GM12801 (cell line): ENCODE data around the gene BCL11A.

Experiments used
- TF ChIP-seq, protein P1 (sequence below): IDR thresholded peaks from one replicate; pipeline ENCODE4 v1.5.1; 2011; ENCODE audit warnings: control low read depth; ENCODE audit not compliant: insufficient read length; ENCODE audit errors: extremely low read depth

Gene BCL11A

DNA sequence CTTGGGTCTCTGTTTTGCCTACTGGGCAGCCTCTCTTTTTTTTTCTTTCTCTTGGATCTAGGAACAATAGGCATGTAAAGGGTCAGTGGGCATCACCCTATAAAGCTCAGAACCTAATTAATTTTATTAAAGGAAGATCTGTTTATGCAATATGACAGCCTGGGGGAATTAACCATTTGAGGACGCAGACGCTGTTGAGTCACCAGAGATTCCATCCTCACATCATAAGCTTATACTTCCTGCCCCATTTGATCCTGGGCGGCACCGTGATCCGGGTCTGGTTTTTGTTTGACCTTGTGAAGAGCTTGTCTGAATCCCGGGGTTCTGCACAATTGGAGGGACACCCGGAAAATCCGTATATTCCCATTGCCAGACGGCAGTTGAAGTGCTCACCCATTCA is 16.8 kb upstream of the BCL11A start:
- TF ChIP-seq, protein P1, sequence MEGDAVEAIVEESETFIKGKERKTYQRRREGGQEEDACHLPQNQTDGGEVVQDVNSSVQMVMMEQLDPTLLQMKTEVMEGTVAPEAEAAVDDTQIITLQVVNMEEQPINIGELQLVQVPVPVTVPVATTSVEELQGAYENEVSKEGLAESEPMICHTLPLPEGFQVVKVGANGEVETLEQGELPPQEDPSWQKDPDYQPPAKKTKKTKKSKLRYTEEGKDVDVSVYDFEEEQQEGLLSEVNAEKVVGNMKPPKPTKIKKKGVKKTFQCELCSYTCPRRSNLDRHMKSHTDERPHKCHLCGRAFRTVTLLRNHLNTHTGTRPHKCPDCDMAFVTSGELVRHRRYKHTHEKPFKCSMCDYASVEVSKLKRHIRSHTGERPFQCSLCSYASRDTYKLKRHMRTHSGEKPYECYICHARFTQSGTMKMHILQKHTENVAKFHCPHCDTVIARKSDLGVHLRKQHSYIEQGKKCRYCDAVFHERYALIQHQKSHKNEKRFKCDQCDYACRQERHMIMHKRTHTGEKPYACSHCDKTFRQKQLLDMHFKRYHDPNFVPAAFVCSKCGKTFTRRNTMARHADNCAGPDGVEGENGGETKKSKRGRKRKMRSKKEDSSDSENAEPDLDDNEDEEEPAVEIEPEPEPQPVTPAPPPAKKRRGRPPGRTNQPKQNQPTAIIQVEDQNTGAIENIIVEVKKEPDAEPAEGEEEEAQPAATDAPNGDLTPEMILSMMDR, result no peak

DNA sequence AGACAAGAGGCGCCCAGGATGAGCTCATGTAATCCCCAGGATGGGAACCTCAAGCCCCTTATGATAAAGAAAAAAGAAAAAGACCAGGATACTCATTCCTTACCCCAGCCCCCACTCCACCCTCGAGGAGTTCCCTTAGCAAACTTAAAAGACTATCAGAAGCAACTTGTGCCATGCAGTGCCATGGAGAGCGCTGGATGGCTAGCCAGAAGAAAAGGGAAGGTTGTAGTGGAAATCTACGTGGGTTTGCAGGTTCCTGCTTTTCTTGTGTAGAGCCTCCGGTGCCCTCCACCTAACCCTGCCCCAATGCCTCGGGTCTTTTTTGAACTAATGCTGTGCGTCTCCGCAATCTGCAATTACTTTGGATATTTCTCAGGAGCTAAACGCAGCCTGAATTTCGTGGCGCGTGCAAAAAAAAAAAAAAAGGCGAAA is 16.2 kb upstream of the BCL11A start:
- TF ChIP-seq, protein P1, result no peak

DNA sequence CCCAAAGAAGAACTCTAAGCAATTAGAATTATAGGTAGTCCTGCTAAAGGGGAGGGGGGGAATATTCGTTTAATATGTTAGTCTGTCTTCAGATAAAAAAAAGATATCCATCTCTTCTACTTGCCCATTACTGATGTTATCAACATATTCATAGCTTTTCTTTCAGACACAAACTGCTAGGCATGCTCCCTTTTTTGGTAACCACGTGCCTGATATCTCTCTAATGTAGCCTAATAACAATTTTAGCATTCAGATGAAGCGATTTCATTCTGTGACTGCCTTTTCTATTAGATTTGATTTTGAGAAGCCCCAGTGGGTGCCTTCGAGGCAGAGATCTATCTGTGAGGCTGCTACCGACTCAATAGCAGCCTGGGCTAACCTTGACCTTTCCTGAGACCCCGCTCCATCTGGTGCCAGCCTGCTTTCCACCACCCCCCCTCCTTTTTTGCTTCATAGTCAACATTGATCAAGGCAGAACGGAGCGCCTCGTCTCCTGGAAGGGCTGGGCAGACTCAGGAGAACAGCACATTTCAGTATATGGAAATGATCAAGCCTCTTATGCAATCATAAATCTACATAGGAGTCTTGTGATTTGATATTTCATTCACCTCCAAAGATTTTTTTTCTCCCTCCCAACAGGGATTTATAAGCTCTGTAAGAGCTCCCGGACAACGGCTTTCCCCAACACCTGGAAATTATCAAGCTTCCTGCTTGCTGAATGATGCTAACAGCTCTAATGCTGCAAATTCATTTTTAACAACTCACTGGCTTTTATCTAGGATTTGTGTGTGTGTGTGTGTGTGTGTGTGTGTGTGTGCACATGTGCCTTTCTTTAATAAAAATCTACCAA is 14.7 kb upstream of the BCL11A start:
- TF ChIP-seq, protein P1, result no peak

DNA sequence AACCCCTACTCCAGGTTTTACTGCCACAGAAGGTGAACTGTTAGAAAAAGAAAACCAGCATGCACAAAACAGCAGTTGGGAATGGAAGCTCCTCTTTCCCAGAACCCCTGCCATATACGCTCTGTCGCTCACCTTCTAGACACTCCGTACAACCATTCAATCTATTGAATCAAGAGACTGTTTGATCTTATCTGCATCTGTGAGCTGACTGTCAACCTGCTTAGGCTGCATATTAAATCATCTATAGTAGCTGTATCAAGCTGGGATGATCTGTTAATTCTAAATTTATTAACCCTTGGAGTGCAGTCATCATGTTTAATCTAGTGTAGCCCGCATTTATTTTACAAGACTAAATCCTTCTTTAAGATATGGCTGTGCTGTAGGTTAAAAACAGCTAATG is 13.6 kb upstream of the BCL11A start:
- TF ChIP-seq, protein P1, result no peak

DNA sequence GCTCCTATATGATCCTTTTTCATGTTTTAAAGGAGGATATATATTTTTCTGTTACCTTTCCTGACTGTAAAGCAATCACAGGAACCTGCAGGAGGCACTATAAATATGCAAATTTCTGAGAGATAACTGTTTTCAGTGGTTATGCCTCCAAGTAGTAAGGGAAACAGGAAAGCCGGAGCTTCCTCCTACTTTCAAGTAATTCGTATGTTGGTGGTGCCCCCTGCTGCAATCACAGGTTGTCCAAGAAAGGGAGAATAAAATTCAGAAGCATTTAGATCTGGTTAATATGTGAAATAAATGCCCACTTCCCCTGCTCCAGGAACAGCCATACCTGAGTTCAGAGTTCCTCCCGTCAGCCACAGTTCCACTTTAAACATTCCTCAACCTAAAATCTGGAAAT is 12.0 kb upstream of the BCL11A start:
- TF ChIP-seq, protein P1, result no peak

DNA sequence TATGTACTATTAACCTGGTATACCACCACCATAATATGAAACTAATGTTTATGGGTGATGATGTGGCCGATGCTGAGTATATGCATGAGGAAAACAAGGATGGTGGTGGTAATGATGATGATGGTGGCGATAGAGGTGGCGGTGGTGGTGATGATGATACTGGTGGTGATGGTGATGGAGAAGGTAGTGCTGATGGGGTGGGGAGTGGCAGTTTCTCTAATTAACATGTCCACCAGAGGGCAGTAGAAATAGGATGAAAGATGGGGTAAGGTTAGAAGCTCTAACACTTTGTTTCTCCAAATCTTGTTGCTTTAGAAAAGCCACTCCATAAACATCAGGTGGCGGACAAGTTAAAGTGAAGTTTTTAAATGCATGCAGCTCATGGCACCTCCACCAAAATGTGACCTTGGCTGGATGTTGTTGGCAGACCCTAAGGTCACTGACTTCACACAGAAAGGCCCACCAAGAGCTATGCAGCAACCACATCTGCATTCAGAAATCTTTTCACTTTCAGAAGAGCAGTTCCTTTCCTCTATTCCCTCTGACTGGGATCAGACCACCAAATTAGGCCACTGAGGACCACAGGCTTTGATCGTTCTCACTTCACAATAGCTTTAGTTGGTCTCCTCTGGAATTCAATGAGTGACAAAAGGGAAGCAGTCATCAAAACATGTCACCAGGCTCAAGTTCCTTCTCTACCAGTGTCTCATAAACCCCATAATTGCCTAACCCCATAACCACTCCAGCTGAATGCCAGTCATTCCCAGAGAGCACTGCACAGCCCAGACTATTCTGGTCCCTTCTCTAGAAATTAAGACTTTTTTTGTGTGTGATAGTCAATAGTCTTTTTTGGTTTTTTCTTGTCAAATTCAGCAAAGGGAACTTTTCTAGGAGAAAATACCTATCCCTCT is 7.5 kb upstream of the BCL11A start:
- TF ChIP-seq, protein P1, result no peak

DNA sequence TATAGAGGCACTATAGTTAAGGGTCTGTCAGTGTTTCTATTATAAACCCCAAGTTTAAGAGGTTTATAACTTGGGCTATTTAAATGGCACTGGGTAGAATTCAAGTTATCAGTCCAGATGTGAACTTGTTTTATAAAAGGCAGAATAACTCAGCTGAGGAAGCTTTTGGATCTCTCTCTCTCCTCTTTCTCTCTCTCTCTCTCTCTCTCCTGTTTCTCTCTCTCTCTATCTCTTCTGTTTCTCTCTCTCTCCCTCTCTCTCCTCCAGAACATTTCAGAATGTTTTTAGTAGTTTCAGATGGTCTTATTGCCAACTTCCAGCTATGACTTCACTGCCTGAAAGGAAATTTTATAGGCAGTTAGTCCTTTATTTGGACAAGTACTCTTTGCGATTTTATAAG is 6.4 kb upstream of the BCL11A start:
- TF ChIP-seq, protein P1, result no peak
